Measurements from ENCODE around the gene TRERF1.
A peak's percentile ranks its signal among the peaks of the same experiment; 100 is the strongest.

Gene TRERF1

DNA sequence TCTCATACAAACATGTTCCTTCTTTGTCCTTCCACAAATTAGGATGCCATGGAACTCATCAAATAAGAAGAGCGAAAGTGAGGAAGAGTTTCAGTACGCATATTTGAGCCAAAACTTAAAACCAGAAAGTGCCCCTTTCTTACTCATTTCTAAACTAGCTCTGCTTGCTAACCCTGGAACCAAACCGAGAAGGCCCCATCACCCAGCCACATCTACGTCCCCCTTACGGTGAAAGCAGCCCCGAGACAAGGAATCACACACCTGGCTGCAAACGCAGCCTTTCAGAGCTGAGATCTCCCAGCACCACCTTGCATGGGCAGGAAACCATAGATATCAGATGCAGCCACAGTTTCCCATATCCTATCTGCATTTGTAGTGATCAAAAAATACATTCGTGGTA is 28.5 kb downstream of the TRERF1 start:
- DNase-seq (ENCODE audit: low spot score): no peak

DNA sequence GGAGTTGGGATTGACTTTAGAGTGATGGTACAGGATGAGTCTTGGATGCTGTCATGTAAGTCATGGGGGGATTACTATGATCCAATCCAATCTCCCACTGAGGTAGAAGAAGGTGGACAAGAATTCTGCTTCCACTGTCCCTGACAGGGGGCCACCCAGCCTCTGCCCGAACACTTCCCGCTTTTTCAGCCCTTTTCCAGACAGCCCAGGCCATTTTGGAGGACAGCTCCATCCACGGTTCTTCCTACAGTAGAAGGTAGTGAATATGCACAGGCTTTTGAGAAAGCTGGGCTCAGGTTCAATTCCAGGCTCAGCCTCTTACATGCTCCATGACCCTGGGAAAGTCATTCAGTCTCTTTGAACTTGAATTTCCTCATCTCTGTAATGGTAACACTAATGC is 31.0 kb downstream of the TRERF1 start:
- no peak for DNase-seq (ENCODE audit: low spot score)

DNA sequence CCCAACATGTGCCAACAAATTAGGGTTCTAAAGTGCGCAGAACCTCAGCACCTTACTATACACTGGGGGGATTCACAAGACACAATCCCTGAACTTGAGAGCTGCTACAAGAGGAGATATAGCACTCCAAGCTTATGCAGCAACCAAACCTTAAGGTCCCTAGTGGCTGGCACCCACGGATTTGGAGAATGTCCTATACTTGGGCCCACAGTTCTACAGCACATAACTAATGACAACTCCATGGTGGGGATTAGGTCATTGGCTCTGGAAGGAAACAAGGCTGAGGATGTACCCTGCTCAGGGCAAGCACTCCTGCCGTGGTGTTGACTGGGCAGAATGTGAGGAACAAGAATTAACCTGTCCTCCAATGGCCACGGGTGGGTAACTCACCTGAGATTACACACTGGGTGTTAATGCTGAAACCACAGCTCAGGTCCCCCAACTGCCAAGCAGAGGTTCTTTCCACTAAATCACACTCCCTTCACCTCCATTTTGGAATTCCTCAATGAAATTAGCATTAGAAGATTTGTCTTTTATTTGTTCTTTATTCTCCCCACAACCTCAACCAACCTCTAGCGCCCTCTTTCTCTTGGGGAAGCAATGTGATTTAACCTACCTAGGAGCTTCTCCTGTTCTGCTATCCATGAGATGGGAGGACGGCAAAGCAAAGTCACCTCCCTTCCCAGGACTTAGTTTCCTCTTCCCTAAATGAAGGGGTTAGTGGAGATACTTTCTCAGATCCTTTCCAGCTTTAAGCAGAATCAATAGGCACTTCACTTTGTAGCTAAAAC is 32.0 kb downstream of the TRERF1 start:
- DNase-seq (ENCODE audit: low spot score): no peak

DNA sequence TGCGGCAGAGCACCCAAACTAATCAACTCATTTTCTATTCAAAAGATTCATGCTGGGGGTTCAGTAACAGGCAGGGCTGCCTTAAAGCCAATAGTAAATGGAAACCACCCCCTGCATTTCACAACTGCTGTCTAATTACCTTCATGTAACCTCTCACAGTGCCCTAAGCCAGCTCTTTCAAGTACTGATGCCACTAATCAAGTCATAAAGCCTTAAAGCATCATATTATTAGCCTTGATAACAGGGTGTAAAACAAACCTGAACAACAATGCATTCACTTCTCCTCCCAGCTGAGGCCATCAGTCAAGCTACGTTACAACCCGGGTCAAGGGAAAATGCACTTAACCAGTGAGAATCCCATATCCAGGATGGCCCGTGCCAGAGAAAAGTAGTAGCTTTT is 33.0 kb downstream of the TRERF1 start:
- no peak for DNase-seq (ENCODE audit: low spot score)

DNA sequence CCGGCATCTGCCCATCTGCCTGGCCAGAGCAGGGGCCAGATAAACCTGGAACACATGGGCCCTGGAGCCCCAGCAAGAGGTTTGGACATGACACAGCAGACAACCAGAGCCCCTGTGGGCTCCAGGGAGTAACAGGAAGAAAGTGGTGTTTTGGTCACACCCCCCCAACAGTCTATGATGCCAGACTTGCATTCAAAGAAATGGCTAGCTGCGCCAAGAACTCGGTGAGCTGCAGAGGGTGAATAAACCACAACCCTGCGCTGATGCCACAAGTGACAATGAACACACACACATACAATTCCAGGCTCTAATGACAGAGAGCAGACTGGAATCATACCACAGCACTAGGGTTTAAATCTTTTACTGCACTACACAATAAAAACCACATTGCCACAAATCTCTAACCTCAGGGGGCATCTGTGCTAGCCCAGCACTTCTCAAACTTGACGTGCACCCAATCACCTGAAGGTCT is 34.0 kb downstream of the TRERF1 start:
- DNase-seq (ENCODE audit: low spot score): no peak

DNA sequence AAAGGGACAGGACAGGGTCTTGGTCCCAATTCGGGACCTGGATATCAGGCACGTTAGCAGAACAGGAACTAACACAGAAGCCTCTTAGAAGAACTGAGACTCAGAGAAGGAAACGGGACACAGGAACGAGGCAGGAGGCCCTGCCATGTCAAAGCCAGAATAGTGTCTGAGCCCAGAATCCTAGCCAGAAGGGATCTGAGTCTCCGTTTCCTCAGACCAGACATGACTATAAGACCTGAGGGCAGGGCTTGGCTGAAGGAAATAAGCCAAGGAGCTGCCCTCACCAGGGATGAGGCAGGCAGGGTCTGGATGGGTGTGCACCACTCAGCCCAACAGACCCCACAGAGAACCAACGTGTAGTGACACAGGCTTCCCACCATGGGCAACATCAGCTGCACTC is 40.3 kb downstream of the TRERF1 start:
- DNase-seq (ENCODE audit: low spot score): no peak

DNA sequence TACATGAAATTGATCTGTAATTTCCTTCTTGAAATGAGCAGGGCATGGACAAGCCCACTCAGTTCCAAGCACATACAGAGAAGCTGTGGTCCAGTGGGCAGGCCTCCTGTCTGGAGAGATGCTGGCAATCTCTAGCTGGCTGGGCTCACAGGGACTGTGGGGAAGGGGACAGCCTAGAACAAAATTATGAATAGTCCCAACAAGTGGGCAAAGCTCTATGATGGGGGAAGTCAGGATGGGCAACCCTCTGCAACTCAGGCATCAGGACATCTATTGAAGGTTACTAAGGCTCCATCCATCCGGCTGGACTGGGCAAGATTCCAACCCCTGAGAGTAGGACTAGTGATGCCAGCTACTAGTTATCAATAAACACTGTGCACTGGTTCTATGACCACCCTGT is 40.9 kb downstream of the TRERF1 start:
- DNase-seq (ENCODE audit: low spot score): no peak

DNA sequence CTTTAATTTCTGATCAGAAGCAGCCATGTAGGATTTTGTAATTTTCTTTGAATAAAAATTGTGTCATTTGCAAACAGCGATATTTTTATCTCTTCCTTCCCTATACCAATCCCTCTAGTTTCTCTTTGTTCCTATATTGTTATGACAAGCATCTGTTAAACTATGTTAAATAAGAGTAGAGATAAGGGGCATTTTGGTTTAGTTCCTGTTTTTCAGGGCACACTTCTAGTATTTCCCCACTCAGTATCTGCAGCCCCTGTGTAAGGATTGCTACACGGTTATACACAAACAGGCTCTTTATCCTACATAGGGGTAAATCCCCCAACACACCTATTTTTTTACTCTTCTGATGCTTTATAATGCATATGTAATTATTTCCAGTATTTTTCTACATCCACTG is 42.1 kb downstream of the TRERF1 start:
- DNase-seq (ENCODE audit: low spot score): no peak

DNA sequence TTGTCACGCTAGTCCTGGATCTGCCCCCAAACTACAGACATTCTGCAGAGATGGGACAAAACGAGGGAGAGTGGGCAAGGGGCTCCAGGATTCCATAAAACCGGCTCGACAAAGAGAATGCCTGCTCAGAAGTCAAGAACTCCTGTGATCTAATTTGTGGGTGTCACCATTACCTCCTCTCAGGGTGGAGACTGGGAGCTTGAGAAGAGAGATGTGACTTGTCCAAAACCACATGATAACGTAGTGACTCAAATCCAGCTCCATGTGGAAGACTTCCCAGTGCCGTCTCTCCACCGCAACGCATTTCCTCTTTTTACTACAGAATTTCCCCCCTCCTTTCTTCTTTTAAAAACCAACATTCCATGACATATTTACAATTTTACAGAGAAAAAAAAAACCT is 44.3 kb downstream of the TRERF1 start:
- peak; percentile 87 for DNase-seq (ENCODE audit: low spot score)

DNA sequence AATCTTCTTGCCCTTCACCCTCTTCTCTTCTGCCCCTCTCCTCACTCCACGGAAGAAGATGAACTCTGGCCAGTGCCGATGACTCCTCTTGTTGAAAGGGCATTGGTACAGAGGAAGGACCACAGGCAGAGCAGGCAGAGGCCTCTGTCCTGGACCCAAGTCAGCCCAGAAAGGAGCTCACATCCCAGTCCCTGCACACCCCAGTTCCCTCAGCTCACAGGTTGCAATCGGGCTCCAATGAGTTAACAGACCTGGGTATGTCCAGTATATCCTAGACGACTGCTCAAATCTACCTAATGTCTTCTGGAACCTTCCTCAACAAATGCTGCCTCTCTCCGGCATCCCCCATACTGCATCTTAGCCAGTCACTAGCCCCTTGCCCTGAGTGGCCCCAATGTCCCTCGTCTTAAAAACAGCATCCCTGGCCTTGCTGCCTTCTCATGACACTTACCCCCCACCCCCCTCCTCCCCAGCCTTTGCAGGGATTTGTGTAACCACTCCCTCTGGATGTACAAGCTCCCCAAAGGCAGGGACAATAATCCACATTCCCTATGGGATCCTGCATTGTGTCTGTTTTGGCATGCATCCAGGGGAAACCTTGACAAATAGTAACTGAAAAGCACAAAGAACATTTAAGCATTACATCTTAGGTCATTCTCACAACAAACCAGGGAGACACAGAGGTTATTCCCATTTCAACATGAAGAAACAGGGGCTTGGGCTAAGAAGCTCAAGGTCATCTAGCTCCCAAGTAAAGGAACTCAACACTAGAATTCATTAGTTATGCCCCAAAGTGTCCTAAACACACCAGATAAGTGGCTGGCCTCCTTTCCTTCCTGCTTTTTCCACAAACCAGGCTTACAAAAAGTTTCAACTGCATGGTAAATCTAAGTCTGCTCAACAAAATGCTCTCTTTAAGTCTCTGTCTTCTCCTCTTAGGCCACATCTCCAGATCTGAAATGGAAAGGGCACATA is 45.1 kb downstream of the TRERF1 start:
- no peak for DNase-seq (ENCODE audit: low spot score)

DNA sequence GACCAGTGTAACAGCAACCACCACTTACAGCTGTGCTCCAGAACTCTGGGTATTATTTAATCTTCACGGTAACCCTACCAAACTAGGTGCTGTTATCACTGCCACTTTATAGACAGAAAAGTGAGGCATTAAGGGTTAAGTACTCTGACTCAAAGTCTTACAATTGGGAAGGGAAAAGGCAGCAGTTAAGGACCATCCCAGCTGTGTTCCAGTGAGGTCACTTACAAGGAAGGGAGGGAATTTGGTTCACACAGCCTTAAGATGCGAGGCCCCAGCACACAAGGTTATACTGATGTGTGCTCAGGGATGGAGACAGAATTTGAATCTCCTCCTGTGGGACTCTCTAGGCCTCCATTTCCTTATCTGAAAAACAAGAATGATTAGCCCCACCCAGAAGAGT is 46.7 kb downstream of the TRERF1 start:
- peak; percentile 50 for DNase-seq (ENCODE audit: low spot score)

DNA sequence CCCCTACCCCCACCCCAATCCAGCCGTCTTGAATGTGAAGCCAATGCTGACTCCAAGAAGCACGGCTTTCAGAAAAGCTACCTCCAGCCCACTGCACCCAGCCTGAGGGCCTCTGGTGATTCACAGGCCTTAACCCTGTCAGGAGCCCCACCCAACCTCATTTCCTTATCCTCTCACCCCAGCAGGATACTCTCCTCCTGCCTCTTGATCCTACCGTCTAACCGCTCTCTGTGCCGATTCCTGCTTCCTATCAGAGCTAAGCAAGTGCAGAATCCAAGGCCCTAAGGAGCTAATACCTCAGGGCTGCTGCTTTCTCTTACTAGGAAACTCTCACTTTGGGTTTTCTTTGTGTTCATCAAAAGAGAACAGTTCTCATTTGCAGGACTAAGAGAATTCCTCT is 47.2 kb downstream of the TRERF1 start:
- peak; percentile 72 for DNase-seq (ENCODE audit: low spot score)

DNA sequence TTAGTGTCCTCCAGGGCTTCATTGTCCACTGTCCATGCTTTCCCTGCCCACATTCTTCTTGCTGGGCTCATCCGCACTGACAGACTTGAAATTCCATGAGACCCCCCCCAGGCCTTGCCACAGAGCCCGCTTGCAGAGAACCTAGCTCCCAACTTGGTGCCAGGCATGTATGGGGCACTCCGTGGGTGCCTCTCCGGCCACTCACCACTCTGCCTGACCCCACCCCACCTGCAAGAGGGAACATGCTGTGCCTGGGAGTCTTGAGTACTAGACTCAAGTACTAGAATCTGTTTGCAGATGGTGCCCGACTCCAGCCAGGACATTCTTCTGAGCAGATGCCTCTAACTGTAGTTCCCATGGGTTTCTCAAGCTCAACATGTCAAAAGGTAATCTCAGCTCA is 47.9 kb downstream of the TRERF1 start:
- DNase-seq (ENCODE audit: low spot score): no peak

DNA sequence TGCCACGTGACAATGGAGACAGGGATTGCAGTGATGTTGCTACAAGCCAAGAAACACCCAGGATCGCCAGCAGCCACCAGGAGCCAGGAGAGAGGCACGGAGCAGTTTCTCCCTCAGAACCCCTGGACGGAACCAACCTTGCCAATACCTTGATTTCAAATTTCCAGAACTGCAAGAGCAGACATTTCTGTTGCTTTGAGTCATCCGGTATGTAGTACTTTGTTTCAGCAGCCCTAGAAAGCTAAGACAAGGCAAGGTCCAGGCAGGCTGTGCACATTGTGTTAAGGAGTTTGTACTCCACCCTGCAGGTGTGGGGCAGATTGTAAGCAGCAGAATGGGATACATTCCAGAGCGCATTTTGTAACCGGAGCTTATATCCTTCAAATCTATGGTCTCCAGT is 48.3 kb downstream of the TRERF1 start:
- DNase-seq (ENCODE audit: low spot score): no peak

DNA sequence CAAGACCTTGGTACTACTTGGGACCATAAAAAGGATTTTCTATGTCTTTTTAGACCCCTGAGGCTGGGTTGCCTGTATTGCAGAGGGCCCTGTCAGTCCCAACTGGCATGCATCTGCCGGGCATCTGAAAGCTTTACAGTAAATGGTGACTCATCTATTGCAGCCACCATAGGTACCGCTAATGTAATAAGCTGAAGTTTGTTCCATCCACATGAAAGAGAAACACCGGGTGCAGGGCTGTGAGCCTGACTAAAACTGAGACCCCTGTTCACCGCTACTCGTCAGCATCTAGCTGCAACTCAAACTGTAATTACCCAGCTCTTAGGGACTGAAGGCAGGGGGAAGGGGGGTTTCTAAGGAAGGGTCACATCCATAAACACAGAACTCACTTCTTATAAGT is 49.5 kb downstream of the TRERF1 start:
- no peak for DNase-seq (ENCODE audit: low spot score)

DNA sequence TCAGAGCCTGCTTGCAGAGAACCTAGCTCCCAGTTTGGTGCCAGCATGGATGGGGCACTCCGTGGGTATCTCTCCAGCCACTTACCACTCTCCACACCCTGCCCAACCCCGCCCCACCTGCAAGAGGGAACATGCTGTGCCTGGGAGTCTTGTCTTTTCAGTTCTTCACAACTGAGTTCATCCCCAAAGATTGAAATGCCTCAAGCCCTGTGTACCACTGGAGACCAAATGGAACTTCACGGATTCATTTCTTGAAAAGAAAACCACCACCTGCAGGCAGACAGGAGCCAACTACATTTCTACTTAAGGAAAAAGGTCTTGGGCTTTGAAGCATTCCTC is 50.1 kb downstream of the TRERF1 start:
- DNase-seq (ENCODE audit: low spot score): no peak

DNA sequence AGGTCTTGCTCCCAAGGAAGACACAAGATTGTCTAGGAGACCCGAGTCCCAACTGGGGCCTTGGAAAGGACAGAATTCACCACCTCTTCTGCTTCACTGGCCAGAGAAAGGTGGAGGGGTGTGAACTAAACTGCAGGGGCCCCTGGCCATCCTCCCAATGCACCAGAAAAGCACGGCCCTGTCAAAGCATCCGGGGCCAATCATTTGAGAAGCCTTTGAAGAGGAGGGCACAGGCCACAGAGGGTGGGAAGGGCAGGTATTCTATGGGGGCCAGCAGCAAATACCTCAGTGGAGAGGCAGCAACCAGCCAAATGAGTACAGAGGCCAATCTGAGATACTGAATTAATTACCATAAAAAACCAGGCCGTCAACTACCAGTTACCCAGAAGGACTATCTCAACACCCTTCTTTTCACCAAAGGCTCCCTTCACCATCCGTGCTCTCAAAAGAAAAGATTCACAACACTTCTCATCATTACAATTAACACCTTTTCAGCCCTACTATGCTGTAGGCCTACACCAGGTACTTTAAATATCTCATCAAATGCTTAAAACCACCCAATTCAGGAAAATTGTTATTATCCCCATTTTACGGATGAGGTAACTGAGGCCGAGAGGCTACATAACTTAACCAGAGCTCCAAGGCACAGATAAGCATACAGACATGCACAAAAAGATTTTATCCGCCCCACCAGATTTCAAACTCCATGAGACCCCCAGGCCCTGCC is 50.7 kb downstream of the TRERF1 start:
- no peak for DNase-seq (ENCODE audit: low spot score)

DNA sequence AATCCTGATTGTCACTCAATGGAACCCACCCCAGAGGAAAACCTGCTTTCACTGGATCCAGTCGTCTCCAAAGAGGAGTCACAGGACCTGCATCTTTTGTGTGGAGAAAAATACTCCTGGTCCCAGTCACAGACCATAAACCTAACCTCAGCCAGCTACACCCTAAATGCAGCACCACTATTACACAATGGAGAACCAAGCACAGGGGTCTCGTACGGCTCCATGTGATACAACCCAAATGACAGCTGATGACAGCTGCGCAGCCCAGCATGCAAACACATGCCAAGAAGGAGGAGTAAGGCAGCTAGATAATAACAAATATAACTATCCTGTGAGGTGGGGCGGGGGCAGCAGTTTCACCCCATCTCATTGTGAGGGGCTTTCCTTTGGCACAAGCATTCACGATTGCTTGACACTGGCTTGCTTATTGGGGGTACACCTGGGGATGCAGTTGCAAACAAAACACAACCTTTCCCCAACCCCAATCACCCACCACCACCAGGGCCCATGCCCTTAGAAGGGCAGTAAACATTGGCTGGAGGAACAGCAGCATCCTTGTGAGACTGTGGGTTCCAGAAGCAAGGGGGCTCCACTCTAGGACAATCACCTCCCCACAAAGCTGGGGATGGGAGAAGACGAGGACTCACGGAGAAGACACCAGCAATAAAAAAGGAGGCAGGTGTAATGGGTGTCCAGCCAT is 51.5 kb downstream of the TRERF1 start:
- DNase-seq (ENCODE audit: low spot score): no peak

DNA sequence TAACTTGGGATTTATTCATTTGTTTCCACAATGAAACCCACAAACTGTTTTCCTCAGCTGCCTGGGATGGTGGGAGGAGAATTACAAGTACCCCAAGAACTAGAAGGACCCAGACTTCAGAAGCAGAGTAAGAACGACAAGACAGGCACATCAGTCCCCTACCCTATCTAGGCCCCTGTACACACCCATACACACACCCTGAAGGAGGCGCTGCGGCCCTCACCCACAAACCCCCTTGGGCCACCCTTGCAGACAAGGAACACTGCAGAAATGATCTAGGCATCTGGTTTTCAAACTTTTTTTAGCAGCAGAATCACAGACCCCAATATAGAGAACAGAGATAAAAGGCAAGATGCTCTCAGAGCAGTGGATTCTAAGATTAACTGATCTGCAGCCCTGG is 55.0 kb downstream of the TRERF1 start:
- no peak for DNase-seq (ENCODE audit: low spot score)

DNA sequence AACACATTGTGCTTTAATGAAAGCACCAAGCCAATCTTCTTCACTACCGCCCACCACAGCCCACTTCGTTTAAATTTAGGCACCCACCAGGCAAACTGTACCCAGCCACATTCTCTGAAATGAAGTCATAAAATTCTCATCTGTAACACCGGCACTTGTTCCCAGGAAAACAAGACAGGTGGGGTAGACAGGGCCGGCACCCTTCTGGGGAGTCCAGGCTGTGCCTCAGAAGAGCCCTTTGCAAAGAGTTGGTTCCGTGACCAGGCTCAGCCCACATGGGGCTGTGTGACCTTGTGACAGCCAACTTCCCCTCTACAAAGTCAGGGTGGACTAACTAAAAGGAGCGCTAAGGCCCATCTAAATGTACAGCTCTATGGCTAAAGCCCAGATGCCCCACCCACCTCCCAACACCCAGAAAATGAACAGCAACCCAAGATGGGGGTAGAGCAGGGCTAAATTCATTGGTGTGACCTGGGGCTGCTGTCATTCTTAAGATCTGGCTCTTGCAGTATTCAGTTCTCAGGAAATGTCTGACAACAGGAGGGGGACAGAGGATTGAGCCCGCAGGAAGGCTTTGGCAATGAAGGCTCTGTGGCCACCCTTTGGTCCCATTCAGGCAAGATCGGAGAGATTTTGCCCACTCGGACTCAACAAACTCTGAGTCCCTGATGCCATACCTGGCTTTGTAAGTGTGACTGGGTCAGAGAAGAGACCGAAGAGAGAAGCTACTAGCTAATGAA is 56.7 kb downstream of the TRERF1 start:
- no peak for DNase-seq (ENCODE audit: low spot score)

DNA sequence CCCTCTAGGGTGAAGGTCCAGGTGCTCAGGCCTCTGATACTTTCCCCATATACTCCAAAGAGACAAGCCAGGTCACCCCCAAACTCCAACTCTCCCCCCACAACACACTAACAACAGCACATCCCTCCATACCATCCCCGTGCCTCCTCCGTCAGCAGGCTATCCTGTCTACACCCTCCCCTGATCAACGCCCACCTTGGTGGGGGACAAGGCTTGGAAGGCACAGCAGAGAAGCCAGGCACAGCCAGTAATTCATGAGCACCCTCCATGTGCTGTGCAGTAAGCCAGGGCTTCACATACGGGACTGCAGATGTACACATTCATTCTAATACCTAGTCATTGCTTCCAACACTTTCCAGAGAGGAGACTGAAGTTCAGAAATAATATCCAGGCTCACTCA is 57.6 kb downstream of the TRERF1 start:
- DNase-seq (ENCODE audit: low spot score): no peak

Measured in AG08395 (cell line).